ENCODE data around the gene MYO6.
A peak's percentile ranks its signal among the peaks of the same experiment; 100 is the strongest.
"Not testable (repeated sequence)": the region's sequence is repeated elsewhere in the genome, so short reads cannot be mapped to it uniquely, and the experiment has no call there.

The MYO6 gene

DNA sequence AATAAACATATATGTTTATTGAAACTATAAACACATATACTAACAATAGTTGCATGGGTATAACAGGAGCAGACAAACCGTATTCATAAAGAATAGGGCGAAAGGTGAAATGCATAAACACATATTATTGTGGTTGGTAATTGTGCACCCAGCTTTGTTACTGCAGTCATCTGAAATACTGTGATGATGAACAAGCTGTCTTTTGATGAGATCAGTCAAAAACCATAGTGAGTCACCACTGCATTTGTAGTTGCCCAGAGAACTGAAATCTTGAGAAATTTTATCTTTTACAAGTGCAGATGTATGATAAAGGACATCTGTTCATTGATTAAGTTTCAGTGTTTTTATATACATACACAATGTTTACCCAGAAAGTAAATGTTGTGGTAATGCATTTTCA lies 133.7 kb downstream of the MYO6 start:
- Mint-ChIP-seq H3K4me3 (no peak overlapping the region), H3K9me3 (no peaks in the 10 kb centered on the region), H3K27me3 (ENCODE audit: low read depth) (no peaks in the 10 kb centered on the region), H3K27ac (no peak overlapping the region), H3K36me3 (ENCODE audit: low read depth) (peaks cover 14% of the 10 kb centered on the region), H3K4me1 (no peaks in the 10 kb centered on the region)
- TF ChIP-seq CTCF (IDR thresholded peaks at IDR 0.05; ENCODE audit: unreplicated experiment in 3 of 3) = no peak

DNA sequence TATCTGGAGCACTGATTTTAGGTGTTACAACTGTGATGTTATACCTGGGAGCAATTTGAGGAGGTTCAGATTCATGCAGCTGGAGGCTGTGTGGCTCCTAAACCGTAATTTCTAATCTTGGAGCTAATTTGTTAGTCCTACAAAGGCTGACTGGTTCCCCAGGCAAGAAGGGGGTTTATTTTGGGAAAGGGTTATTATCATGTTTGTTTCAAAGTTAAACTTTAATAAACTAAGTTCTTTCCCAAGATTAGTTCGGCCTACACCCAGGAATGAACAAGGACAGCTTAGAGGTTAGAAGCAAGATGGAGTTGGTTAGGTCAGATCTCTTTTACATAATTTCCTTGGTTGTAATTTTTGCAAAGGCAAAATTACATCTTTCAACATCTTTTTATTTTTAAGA lies 135.8 kb downstream of the MYO6 start:
- TF ChIP-seq CTCF (IDR thresholded peaks at IDR 0.05; ENCODE audit: unreplicated experiment in 3 of 3) = no peak
- Mint-ChIP-seq H3K9me3 (no peaks in the 10 kb centered on the region), H3K4me3 (no peak overlapping the region), H3K27me3 (ENCODE audit: low read depth) (no peaks in the 10 kb centered on the region), H3K36me3 (ENCODE audit: low read depth) (peaks cover 20% of the 10 kb centered on the region), H3K4me1 (no peaks in the 10 kb centered on the region), H3K27ac (no peak overlapping the region)

DNA sequence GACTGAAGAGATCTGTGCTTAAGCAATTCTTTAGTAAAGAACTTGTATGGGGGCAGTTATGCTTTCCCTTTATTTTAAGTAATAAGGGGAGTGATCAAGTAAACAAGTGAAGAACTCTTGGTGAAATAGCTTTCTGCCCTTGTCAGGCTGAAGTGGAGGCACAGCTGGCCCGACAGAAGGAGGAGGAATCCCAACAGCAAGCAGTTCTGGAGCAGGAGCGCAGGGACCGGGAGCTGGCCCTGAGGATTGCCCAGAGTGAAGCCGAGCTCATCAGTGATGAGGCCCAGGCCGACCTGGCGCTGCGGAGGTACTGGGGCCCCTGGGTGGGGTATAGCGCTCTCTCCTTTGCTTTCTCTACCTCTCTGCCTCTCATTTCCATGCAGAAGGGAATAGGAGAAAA lies 143.3 kb downstream of the MYO6 start:
- H3K4me3 Mint-ChIP-seq = no peak overlapping the region
- no peaks in the 10 kb centered on the region for H3K27me3 Mint-ChIP-seq (ENCODE audit: low read depth)
- no peaks in the 10 kb centered on the region for H3K9me3 Mint-ChIP-seq
- peaks cover 8% of the 10 kb centered on the region for H3K36me3 Mint-ChIP-seq (ENCODE audit: low read depth)
- no peak overlapping the region for H3K27ac Mint-ChIP-seq
- TF ChIP-seq CTCF (IDR thresholded peaks at IDR 0.05; ENCODE audit: unreplicated experiment in 3 of 3) = no peak
- no peaks in the 10 kb centered on the region for H3K4me1 Mint-ChIP-seq

DNA sequence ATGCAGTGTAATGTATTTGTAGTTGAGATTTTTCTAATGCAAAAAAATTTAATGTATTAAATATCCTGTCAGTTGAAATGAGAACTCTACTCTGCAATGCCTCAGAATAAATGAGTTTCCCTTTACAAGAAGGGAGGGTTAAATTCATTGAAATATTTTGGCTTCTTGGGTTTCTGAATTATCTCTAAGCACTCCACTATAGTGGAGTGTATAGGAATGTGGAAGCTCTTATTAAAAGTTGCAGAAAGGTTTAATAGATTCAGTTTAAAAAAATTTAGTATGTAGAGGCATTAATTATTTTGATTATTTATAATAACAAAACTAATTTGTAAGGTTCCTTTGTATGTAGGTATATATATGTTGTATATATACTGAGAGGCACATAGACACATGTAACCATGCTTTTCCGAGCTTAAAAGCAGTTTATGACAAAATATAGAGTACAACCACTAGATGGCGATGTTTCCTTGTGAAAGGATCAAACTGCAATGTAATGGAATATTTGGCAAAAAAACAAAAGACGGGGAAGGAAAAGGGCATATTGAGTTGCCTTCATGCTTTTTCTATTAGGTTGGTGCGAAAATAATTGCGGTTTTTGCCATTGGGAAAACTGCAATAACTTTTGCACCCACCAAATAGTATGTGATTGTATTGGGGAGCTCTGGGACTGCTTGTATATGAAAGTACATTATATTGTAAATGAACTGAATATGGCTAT lies 144.2 kb downstream of the MYO6 start:
- H3K4me1 Mint-ChIP-seq = no peaks in the 10 kb centered on the region
- peaks cover 8% of the 10 kb centered on the region for H3K36me3 Mint-ChIP-seq (ENCODE audit: low read depth)
- no peaks in the 10 kb centered on the region for H3K27me3 Mint-ChIP-seq (ENCODE audit: low read depth)
- no peaks in the 10 kb centered on the region for H3K9me3 Mint-ChIP-seq
- H3K27ac Mint-ChIP-seq = no peak overlapping the region
- peak; percentile 75 to 82 (median 81) for TF ChIP-seq CTCF (IDR thresholded peaks at IDR 0.05; ENCODE audit: unreplicated experiment in 3 of 3)
- no peak overlapping the region for H3K4me3 Mint-ChIP-seq

GRCh38 chr6:75893776-75894152 lies 144.7 kb downstream of the MYO6 start:
- Mint-ChIP-seq H3K27ac (no peak overlapping the region), H3K36me3 (ENCODE audit: low read depth) (peaks cover 4% of the 10 kb centered on the region), H3K27me3 (ENCODE audit: low read depth) (no peaks in the 10 kb centered on the region), H3K9me3 (no peaks in the 10 kb centered on the region), H3K4me1 (no peaks in the 10 kb centered on the region), H3K4me3 (no peak overlapping the region)
- TF ChIP-seq CTCF (IDR thresholded peaks at IDR 0.05; ENCODE audit: unreplicated experiment in 3 of 3) = no peak

DNA sequence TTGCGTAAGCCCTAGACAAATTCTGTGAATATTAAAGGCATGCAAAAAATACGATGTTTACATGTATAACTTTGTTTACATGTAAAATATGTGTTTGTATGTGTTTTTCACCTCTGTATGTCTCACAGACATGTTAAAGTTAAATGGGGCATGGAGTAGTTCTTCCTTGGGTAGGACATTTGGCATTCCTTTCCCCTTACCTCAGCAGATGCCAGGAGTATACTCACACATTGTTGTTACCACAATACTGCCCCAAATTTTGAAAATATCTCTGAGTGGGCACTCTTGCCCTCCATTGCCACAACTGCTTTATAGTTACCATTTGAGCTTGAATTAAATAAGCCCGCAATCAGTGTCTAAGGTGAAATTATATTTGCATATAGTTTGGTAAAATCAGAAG lies 147.5 kb downstream of the MYO6 start:
- peaks cover 8% of the 10 kb centered on the region for H3K36me3 Mint-ChIP-seq (ENCODE audit: low read depth)
- no peaks in the 10 kb centered on the region for H3K4me1 Mint-ChIP-seq
- H3K4me3 Mint-ChIP-seq = no peak overlapping the region
- H3K27me3 Mint-ChIP-seq (ENCODE audit: low read depth) = no peaks in the 10 kb centered on the region
- H3K9me3 Mint-ChIP-seq = peaks cover 5% of the 10 kb centered on the region
- no peak for TF ChIP-seq CTCF (IDR thresholded peaks at IDR 0.05; ENCODE audit: unreplicated experiment in 3 of 3)
- H3K27ac Mint-ChIP-seq = no peak overlapping the region

DNA sequence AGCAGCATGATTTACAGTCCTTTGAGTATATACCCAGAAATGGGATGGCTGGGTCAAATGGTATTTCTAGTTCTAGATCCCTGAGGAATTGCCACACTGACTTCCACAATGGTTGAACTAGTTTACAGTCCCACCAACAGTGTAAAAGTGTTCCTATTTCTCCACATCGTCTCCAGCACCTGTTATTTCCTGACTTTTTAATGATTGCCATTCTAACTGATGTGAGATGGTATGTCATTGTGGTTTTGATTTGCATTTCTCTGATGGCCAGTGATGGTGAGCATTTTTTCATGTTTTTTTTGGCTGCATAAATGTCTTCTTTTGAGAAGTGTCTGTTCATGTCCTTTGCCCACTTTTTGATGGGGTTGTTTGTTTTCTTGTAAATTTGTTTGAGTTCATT lies 151.2 kb downstream of the MYO6 start:
- not testable (repeated sequence) for H3K27me3 Mint-ChIP-seq (ENCODE audit: low read depth); H3K27ac Mint-ChIP-seq; H3K4me3 Mint-ChIP-seq; H3K4me1 Mint-ChIP-seq
- Mint-ChIP-seq H3K36me3 (ENCODE audit: low read depth) (peaks cover 15% of the 10 kb centered on the region), H3K9me3 (peaks cover 12% of the 10 kb centered on the region)

- H3K27ac Mint-ChIP-seq; H3K4me1 Mint-ChIP-seq; H3K27me3 Mint-ChIP-seq (ENCODE audit: low read depth); H3K4me3 Mint-ChIP-seq: not testable (repeated sequence)
- Mint-ChIP-seq H3K36me3 (ENCODE audit: low read depth) (peaks cover 24% of the 10 kb centered on the region), H3K9me3 (peaks cover 18% of the 10 kb centered on the region)
Observed at GRCh38 chr6:75905129-75905528, 156.1 kb downstream of the MYO6 start.

Data from nephron (organoid).